K562 (cell line): ENCODE results near the gene FTH1. TPM values are rescaled to one million over a fixed set of nuclear protein-coding genes. Genes with fewer than 3 reads are reported as not detected.

Source experiments
- BCLAF1 ChIP-seq, 2 experiments: fragments of 450-650 bp in 1 of 2; IDR thresholded peaks; 2 replicates each; pipeline ENCODE4 v1.6.1; 2011 to 2017; ENCODE audit warnings: low read depth in 2 of 2, antibody characterized with exemption in 1 of 2, borderline replicate concordance in 1 of 2, low read length in 1 of 2, mild to moderate bottlenecking in 1 of 2, mixed read lengths in 1 of 2; ENCODE audit not compliant: control insufficient read depth in 1 of 2
- CHD7 ChIP-seq: fragments of 200-600 bp; sonication (generic); IDR thresholded peaks from one replicate; pipeline ENCODE4 v1.6.1; 2012; ENCODE audit warnings: mild to moderate bottlenecking, low read depth, low read length, inconsistent platforms
- GABPB1 ChIP-seq: sonication (generic); formaldehyde crosslinking; IDR thresholded peaks from 2 replicates; pipeline ENCODE4 v1.8.0; 2022; ENCODE audit warnings: mild to moderate bottlenecking, missing genetic modification reagents
- HSF4 ChIP-seq: fragments of 250-450 bp; sonication (Bioruptor Pico); IDR thresholded peaks from 2 replicates; pipeline ENCODE4 v2.1.2; 2022; ENCODE audit warnings: mild to moderate bottlenecking, moderate library complexity, borderline replicate concordance
- KHSRP ChIP-seq: fragments of 450-650 bp; IDR thresholded peaks from 2 replicates; pipeline ENCODE4 v1.6.1; 2017
- MTA3 ChIP-seq: fragments of 450-650 bp; formaldehyde crosslinking; IDR thresholded peaks from 2 replicates; pipeline ENCODE4 v1.6.1; 2017; ENCODE audit warnings: mild to moderate bottlenecking, borderline replicate concordance
- NR4A1 ChIP-seq, 2 experiments: fragments of 250-450 bp in 1 of 2; fragments of 450-650 bp in 1 of 2; sonication (Bioruptor Pico) in 1 of 2; IDR thresholded peaks; 2 replicates each; pipeline versions ENCODE4 v1.4.0 to v1.6.1; 2016 to 2020; ENCODE audit warnings: mild to moderate bottlenecking in 2 of 2, missing compliant biosample characterization in 1 of 2, missing genetic modification characterization in 1 of 2, moderate library complexity in 1 of 2
- PHTF2 ChIP-seq: fragments of 250-450 bp; sonication (Bioruptor Pico); IDR thresholded peaks from 2 replicates; pipeline ENCODE4 v1.5.0; 2021; ENCODE audit warnings: mild to moderate bottlenecking
- SNAPC5 ChIP-seq: fragments of 250-450 bp; sonication (Bioruptor Pico); IDR thresholded peaks from 2 replicates; pipeline ENCODE4 v1.8.0; 2021; ENCODE audit warnings: moderate library complexity, mild to moderate bottlenecking, inconsistent platforms
- STAG1 ChIP-seq: sonication (generic); formaldehyde crosslinking; IDR thresholded peaks from 2 replicates; pipeline ENCODE4 v1.5.0; 2020; ENCODE audit warnings: missing genetic modification reagents, borderline replicate concordance
- TAF7 ChIP-seq: fragments of 450-650 bp; IDR thresholded peaks from 2 replicates; pipeline ENCODE4 v1.6.1; 2016; ENCODE audit warnings: missing genetic modification characterization, missing compliant biosample characterization
- ZBTB9 ChIP-seq: fragments of 450-650 bp; formaldehyde crosslinking; IDR thresholded peaks from 2 replicates; pipeline ENCODE4 v1.4.0; 2020; ENCODE audit warnings: mild to moderate bottlenecking, moderate library complexity
- ZNF583 ChIP-seq: fragments of 250-450 bp; sonication (Bioruptor Pico); IDR thresholded peaks from 2 replicates; pipeline ENCODE4 v1.4.0; 2020
- polyA plus RNA-seq, 8 experiments: library from polyadenylated mRNA; depleted of rRNA in 4 of 8; stranded (reverse) in 5 of 8; unstranded in 3 of 8; fragments of >200 nt; fragmentation: Nextera tagmentation in 2 of 8; fragmentation: Illumina TruSeq in 1 of 8; extraction: Ambion mirVana in 2 of 8; extraction: Trizol in 1 of 8; gene quantifications; 2 replicates each; pipeline versions ENCODE4 v1.2.1 to v1.2.3, GENCODE V29; 2011 to 2014; ENCODE audit warnings: inconsistent platforms in 1 of 8, missing spikeins in 1 of 8
- total RNA-seq, 7 experiments: library from RNA; depleted of rRNA in 6 of 7; stranded (reverse); fragments of >200 nt in 6 of 7; fragmentation: Illumina TruSeq in 2 of 7; extraction: Trizol in 2 of 7; gene quantifications; 2 replicates each; pipeline versions ENCODE4 v1.2.1 to v1.2.3, GENCODE V29; 2011 to 2021; ENCODE audit warnings: low replicate concordance in 1 of 7

The FTH1 gene
- total and polyA plus RNA-seq, 9 of the 15 experiments (the other 6 are each of a cell fraction or from before 2014, with no cell fraction given) = 370 to 3,146 (median 802) TPM

GRCh38 chr11:62012451-62012831 lies 45.0 kb upstream of the FTH1 start (continued):
- TF ChIP-seq CHD7 = no peak
- TF ChIP-seq GABPB1 (CRISPR knock-in tag) = no peak
- no peak for TF ChIP-seq NR4A1 (CRISPR knock-in tag; IDR thresholded peaks at IDR 0.05)
- TF ChIP-seq NR4A1 (tag; IDR thresholded peaks at IDR 0.05) = no peak
- TF ChIP-seq BCLAF1 (IDR thresholded peaks at IDR 0.05; ENCODE audit: borderline replicate concordance in 1 of 2, control insufficient read depth in 1 of 2, low read depth in 2 of 2, low read length in 1 of 2) = no peak
- TF ChIP-seq ZBTB9 = no peak
- TF ChIP-seq ZNF583 = no peak
- TF ChIP-seq MTA3 = no peak
- no peak for TF ChIP-seq PHTF2
- TF ChIP-seq TAF7 (tag) = no peak
- TF ChIP-seq STAG1 (CRISPR knock-in tag) = no peak
- TF ChIP-seq SNAPC5 (CRISPR knock-in tag) = no peak
- no peak for TF ChIP-seq KHSRP
- no peak for TF ChIP-seq HSF4 (CRISPR knock-in tag)
